Motor neuron (in vitro differentiated cells): ENCODE measurements around the gene ZNF804A. TPM values are rescaled to one million over a fixed set of nuclear protein-coding genes. Genes with fewer than 3 reads are reported as not detected.

Experiments
- ATAC-seq, 8 experiments: fragments of 200-7000 bp; cut with Tn5 transposase; replicated peaks in 6 of 8; 2 replicates each; pipeline ENCODE4 v1.8.0; 2021; ENCODE audit warnings: mild to moderate bottlenecking in 8 of 8, moderate library complexity in 8 of 8
- H3K27ac ChIP-seq, 2 donors: fragments of 250-450 bp; sonication (Bioruptor Pico); 2 replicates each; pipeline ENCODE4 v1.9.0; 2021; ENCODE audit warnings: antibody characterized with exemption in 2 of 2, mild to moderate bottlenecking in 2 of 2, moderate library complexity in 1 of 2
- H3K4me1 ChIP-seq, 2 donors: fragments of 250-450 bp; sonication (Bioruptor Pico); replicated peaks in 1 of 2; 2 replicates each; pipeline ENCODE4 v1.6.1; 2021; ENCODE audit warnings: antibody characterized with exemption in 2 of 2, mild to moderate bottlenecking in 2 of 2, moderate library complexity in 1 of 2
- H3K4me3 ChIP-seq, 5 donors: fragments of 250-450 bp; sonication (Bioruptor Pico); 2 replicates each; pipeline ENCODE4 v1.9.0; 2021; ENCODE audit warnings: antibody characterized with exemption in 5 of 5, mild to moderate bottlenecking in 5 of 5, moderate library complexity in 4 of 5
- WGBS, 10 experiments: fragments of 450-650 bp; shearing (Covaris generic); methylation state at CpG; one replicate each; pipeline ENCODE4 v1.0.0; 2022; 5-methylcytosine and 5-hydroxymethylcytosine counted together
- in situ Hi-C, 9 experiments: fragments of 400-800 bp; cut with MboI; loops; one replicate each; pipeline ENCODE4 v1.15.0; 2021; ENCODE audit warnings: low sequenced_read_pairs in 9 of 9, low pct_unique_long_range_greater_than_20kb in 2 of 9; ENCODE audit not compliant: unreplicated experiment in 9 of 9
- total RNA-seq, 8 experiments: library from RNA; unstranded; fragments of 300-600 nt; gene quantifications; 2 replicates each; pipeline versions ENCODE4 v1.2.3 to v1.2.4, GENCODE V29; 2022

The ZNF804A gene
- total RNA-seq, 8 experiments from 2014 or later, result 0.09 to 10.4 (median 5.2) TPM

DNA sequence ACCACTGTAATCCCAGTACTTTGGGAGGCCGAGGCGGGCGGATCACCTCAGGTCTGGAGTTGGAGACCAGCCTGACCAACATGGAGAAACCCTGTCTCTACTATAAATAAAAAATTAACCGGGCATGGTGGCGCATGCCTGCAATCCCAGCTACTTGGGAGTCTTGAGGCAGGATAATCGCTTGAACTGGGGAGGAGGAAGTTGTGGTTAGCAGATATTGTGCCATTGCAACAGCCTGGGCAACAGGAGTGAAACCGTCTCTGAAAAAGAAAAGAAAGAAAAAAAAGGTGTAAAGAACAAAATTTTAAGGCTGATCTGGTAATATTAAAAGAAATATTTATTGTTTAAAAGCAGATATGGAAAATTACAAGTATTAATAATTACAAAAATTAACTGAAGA, 29.7 kb downstream of the ZNF804A start:
- Histone ChIP-seq H3K4me3 (no peak overlapping the region), H3K4me1 (no peaks in the 10 kb centered on the region), H3K27ac (no peak overlapping the region)
- in situ Hi-C loops, result loop anchor here in 1 of 9 experiments (25.0 kb wide), 1 partner anchor 634 kb away; no protein-coding TSS in a partner anchor
- WGBS, 10 experiments, result 23 to 100% (median 94%) methylated on average over 1 to 7 of the region's 7 CpGs
- no peak for ATAC-seq

DNA sequence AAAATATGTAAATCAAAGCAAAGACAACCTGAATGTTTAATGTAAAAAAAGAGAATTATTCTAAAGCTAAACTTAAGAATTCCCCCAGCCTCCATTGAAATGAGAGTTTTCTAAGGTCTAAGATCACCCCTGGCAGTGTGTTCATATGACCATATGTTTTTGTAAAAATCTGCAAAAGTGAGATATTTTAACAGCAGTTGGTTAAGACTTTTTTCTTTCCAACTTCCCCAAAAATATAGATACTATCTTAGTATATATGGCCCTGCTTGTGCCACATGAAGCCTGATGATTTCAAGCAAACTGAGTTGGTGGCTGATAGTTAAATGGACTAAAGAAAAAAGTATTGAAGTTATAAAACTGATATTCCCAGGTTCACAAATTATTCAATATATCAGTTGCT, 35.4 kb downstream of the ZNF804A start:
- Histone ChIP-seq H3K4me1 (peaks cover 5 to 7% of the 10 kb centered on the region in 2 donors), H3K27ac (no peak overlapping the region), H3K4me3 (no peak overlapping the region)
- no peak for ATAC-seq
- in situ Hi-C loops, result loop anchor here in 1 of 9 experiments (25.0 kb wide), 1 partner anchor 629 kb away; no protein-coding TSS in a partner anchor

DNA sequence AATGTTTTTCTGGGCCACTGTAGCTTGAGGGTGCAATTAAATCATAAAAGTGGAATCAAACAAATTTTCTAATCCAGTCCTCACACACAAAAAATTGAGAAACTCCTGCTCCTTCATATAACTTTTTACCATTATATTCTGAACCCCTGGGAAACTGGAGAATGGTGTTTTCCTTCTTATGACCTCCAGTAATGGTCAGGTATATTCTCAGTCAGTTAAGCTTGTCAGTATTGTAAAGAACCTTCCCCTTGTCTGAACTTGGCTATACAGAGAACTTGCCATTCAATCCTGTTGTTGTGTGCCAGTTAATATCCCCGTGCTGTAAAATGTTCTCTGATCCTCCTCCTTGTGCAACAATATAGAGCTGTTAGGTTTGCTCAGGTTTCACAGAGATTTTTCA, 39.5 kb downstream of the ZNF804A start:
- peaks cover 5 to 7% of the 10 kb centered on the region in 2 donors for H3K4me1 ChIP-seq
- in situ Hi-C loops, result loop anchor here in 1 of 9 experiments (25.0 kb wide), 1 partner anchor 625 kb away; no protein-coding TSS in a partner anchor
- H3K4me3 ChIP-seq, result no peak overlapping the region
- WGBS, 10 experiments, result 0 to 100% (median 71%) methylated on average over 1 of the region's 1 CpG; no CpG with 5 or more reads in 3 of the 10 experiments
- ATAC-seq, result no peak
- H3K27ac ChIP-seq, result no peak overlapping the region

GRCh38 chr2:184644685-184645084, 46.4 kb downstream of the ZNF804A start:
- Histone ChIP-seq H3K4me3 (no peak overlapping the region), H3K4me1 (no peaks in the 10 kb centered on the region), H3K27ac (no peak overlapping the region)
- in situ Hi-C loops, result loop anchor here in 1 of 9 experiments (25.0 kb wide), 1 partner anchor 618 kb away; no protein-coding TSS in a partner anchor
- ATAC-seq, result no peak

- ATAC-seq, result peak in 3 of 8 experiments; percentile 70 to 94 (median 87)
- no peaks in the 10 kb centered on the region for H3K4me1 ChIP-seq
- WGBS, 10 experiments, result 80 to 100% (median 100%) methylated on average over 1 of the region's 2 CpGs; no CpG with 5 or more reads in 7 of the 10 experiments
- H3K27ac ChIP-seq, result no peak overlapping the region
- H3K4me3 ChIP-seq, result no peak overlapping the region
- in situ Hi-C loops, result loop anchor here in 1 of 9 experiments (25.0 kb wide), 1 partner anchor 616 kb away; no protein-coding TSS in a partner anchor
These were observed 47.8 kb downstream of the ZNF804A start for GRCh38 chr2:184646177-184646576.

DNA sequence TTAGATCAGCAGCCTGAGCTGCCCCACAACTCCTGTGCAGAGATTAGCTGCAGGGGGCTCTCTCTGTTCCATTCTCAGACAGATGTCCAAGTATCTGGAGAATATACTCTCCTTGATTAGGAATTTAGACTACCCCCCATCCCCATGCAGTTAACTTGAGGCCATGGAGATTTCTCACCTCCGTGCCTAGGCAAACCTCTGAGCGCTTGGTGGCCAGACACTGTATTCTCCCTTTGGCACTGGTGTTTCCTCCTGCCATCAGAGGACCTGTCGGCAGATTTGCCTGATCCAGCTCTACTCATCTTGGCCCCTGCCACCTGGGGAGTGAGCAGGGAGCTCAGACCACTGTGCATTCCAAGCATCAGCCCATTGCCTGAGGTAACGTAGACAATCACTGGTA, 48.3 kb downstream of the ZNF804A start:
- no peak for ATAC-seq
- in situ Hi-C loops, result loop anchor here in 1 of 9 experiments (25.0 kb wide), 1 partner anchor 616 kb away; no protein-coding TSS in a partner anchor
- 10 to 100% (median 97%) methylated on average over 1 to 4 of the region's 4 CpGs; no CpG with 5 or more reads in 2 of the 10 experiments for WGBS, 10 experiments
- Histone ChIP-seq H3K4me1 (no peaks in the 10 kb centered on the region), H3K4me3 (no peak overlapping the region), H3K27ac (no peak overlapping the region)

GRCh38 chr2:184654945-184655344, 56.6 kb downstream of the ZNF804A start:
- Histone ChIP-seq H3K27ac (no peak overlapping the region), H3K4me3 (no peak overlapping the region), H3K4me1 (no peaks in the 10 kb centered on the region)
- in situ Hi-C loops, result no loop called here
- 0 to 95% (median 63%) methylated on average over 1 to 2 of the region's 2 CpGs; no CpG with 5 or more reads in 1 of the 10 experiments for WGBS, 10 experiments
- ATAC-seq, result no peak

- no peak for ATAC-seq
- Histone ChIP-seq H3K4me1 (peaks cover 0 to 13% of the 10 kb centered on the region in 2 donors), H3K27ac (no peak overlapping the region), H3K4me3 (no peak overlapping the region)
- in situ Hi-C loops, result no loop called here
- 18 to 100% (median 82%) methylated on average over 1 to 2 of the region's 2 CpGs for WGBS, 10 experiments
These were observed 78.8 kb downstream of the ZNF804A start for GRCh38 chr2:184677171-184677570.

DNA sequence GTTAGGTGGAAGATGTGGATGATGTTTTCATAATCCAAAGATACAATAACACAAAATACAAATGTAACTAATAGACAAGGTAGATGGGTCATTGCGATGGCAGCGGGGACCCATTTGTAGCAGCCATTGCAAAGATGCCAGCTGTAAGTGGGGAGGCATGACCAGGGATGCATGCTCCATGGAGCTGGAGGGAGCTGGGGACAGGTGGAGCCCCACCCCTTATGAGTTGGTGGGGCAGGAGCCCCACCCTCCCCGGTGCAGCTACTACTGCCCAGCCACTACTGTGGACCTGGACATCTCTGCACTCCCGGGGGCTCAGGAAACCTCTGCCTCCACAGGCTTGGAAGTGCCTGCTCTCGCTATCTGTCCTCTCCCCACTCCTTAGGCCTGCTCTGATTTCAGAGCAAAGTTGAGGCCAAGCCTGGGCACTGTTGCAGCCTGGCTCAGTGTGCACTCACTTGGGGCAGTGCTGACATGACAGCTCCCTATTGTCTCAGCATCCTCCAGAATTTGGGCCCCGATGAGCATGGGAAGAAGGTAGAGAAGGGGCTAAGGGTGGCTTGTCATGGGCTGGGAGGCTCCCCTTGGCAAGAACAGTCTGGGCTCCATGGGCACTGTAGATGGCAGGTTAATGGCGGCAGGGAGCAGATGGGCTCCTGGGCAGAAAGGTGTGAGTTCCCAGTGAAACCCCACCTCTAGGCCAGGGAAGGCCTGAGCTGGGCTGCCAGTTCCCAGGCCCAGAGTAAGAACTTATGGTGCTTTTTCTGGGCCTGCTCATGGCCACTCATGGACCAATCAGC, 81.1 kb downstream of the ZNF804A start:
- H3K27ac ChIP-seq, result no peak overlapping the region
- H3K4me3 ChIP-seq, result no peak overlapping the region
- ATAC-seq, result no peak
- in situ Hi-C loops, result no loop called here
- H3K4me1 ChIP-seq, result no peaks in the 10 kb centered on the region
- 62 to 100% (median 80%) methylated on average over 1 to 2 of the region's 7 CpGs; no CpG with 5 or more reads in 5 of the 10 experiments for WGBS, 10 experiments

GRCh38 chr2:184680825-184681224, 82.5 kb downstream of the ZNF804A start:
- no peak for ATAC-seq
- Histone ChIP-seq H3K27ac (no peak overlapping the region), H3K4me1 (no peaks in the 10 kb centered on the region), H3K4me3 (no peak overlapping the region)
- 100% methylated on average over 1 of the region's 2 CpGs; no CpG with 5 or more reads in 9 of the 10 experiments for WGBS, 10 experiments
- in situ Hi-C loops, result no loop called here

DNA sequence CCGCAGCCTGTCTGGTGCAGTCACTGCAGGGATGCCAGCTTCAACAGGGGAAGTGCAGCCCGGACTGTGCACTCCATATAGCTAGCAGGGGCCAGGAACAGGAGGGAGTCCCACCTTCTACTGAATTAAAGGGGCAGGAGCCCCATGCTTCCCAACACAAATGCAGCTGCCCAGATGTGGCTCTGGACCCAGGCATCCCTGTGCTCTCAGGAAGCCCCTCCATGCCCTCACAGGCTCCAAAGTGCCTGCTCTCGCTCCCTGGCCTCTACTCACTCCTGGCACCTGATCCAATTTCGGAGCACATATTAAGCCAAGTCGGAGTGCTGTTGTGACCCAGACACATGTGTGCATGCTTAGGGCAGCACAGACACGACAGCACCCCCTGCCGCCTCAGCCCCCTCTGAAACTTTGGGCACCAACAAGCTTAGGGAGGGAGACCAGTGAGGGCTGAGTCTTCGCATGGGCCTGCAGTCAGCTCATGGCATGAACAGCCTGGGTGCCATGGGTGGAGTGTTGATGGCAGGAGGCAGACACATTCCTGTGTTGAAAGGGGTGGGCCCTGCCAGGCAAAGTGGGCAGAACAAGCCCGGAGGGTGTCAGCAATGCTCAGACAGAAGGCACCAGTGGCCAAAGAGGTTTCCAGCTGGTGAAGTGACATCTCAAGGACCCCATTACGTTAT, 83.5 kb downstream of the ZNF804A start:
- in situ Hi-C loops, result no loop called here
- Histone ChIP-seq H3K27ac (no peak overlapping the region), H3K4me3 (no peak overlapping the region), H3K4me1 (no peaks in the 10 kb centered on the region)
- ATAC-seq, result no peak
- 46 to 100% (median 92%) methylated on average over 1 to 4 of the region's 10 CpGs; no CpG with 5 or more reads in 4 of the 10 experiments for WGBS, 10 experiments

DNA sequence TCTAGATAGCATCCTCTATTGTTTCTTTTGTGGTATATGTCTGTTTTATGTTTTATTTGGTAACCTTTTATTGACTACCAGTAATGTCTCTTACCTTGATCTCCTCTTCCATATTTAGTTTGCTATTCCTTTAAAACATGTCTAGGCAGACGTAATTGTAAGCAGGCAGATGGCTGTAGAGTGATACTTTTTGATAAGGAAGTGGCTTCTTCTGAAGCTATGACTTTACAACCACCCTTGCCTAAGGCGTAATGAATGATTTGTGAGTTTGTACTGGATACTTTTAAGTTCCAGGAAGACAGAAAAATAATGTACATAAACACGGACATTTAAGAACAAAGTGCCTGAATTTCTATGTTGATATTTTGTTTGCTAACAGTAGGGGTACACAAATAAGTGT, 85.6 kb downstream of the ZNF804A start:
- ATAC-seq, result peak in 3 of 8 experiments; percentile 43 to 65 (median 57)
- in situ Hi-C loops, result no loop called here
- no peaks in the 10 kb centered on the region for H3K4me1 ChIP-seq
- no peak overlapping the region for H3K4me3 ChIP-seq
- WGBS, 10 experiments, result 5 to 100% (median 90%) methylated on average over 2 to 3 of the region's 3 CpGs
- H3K27ac ChIP-seq, result no peak overlapping the region
